M059J (cell line): ENCODE data around the gene LRRC37A. TPM values are rescaled to one million over a fixed set of nuclear protein-coding genes. Genes with fewer than 3 reads are reported as not detected.
"Not testable (repeated sequence)": the region's sequence is repeated elsewhere in the genome, so short reads cannot be mapped to it uniquely, and the experiment has no call there.

ENCODE experiments used
- DNase-seq: peaks from one replicate; pipeline ENCODE4 v3.0.0-alpha.2; 2012; ENCODE audit warnings: low read depth
- total RNA-seq: library from RNA; depleted of rRNA; stranded (reverse); fragments of >200 nt; shearing (Covaris generic); gene quantifications from 2 replicates; pipeline ENCODE4 v1.2.3, GENCODE V29; 2014; rRNA removed

The LRRC37A gene
- total RNA-seq, 1 experiment from 2014 or later: 1.5 TPM

DNA sequence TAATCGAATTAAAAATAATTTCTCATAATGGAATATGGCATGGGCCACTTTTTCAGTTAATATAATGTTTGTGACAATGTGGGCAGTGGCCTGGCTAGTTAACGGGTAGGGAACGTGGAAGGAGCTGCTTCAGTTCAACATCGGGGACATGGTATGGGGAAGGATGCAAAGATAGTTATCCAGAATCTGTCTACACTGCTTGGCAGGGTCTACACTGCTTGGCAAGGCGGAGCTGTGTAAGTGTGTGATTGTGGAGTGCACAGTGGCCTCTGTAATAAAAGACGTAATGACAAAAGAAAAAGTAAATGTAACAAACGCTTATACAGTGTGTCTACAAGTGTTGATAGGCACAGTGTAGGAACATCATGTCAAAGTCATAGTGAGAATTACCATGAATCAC lies 7.3 kb upstream of the LRRC37A start:
- DNase-seq: not testable (repeated sequence)

DNA sequence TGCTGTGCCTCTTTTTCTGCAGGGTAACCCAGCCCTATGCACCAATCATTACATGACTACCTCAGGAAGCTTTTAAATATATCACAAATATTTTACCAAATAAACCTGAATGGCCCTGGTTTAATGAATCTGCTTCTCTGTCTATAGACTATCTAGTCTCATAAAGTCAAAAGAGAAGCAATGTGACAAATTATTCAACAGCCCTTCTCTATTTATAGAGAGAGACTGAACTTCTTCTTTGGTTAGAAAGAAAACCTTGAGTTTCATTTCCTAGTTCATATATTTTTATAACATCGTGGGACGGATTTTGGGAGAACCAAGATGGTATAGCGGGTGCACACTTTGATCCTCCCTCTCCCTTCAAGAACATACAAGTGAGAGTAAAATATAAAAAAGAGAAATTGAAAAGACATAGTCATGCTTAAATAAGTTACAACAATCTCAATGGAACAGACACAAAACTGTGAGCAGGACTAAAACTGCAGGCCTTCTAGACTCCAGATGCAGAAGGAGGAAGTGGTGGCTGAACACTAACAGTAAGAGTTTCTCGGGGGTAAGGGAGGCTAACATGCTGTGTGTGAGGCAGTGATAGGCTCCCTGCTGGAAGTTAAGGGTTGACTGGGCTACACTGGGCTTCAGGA lies 3.9 kb upstream of the LRRC37A start:
- DNase-seq: not testable (repeated sequence)

- DNase-seq: not testable (repeated sequence)
Observed at GRCh38 chr17:46291618-46292017, 3.3 kb upstream of the LRRC37A start.

- not testable (repeated sequence) for DNase-seq
Observed at GRCh38 chr17:46341220-46341619, 46.3 kb downstream of the LRRC37A start.

DNA sequence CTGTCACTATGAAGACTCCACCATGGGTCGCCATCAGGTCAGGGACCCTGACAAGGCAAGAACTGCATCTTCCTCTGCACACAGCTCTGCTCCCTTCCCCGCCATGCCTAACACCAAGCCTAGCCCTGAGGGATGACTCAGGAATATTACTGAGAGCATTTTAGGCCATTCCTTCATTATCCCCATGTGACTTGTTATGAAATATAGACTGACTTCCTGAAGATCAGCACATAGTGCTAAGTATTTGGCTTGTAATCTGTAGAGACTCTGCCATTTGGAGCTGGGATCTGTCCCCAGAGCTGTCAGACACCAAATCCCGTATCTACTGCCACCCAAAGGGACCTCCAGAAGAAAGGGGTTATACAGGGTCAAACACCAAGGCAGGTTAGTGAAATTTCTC lies 47.2 kb downstream of the LRRC37A start:
- DNase-seq: not testable (repeated sequence)

- DNase-seq: not testable (repeated sequence)
Observed at GRCh38 chr17:46348345-46348744, 53.4 kb downstream of the LRRC37A start.

GRCh38 chr17:46349060-46349459 lies 54.1 kb downstream of the LRRC37A start:
- not testable (repeated sequence) for DNase-seq

GRCh38 chr17:46353856-46354255 lies 58.9 kb downstream of the LRRC37A start:
- not testable (repeated sequence) for DNase-seq

DNA sequence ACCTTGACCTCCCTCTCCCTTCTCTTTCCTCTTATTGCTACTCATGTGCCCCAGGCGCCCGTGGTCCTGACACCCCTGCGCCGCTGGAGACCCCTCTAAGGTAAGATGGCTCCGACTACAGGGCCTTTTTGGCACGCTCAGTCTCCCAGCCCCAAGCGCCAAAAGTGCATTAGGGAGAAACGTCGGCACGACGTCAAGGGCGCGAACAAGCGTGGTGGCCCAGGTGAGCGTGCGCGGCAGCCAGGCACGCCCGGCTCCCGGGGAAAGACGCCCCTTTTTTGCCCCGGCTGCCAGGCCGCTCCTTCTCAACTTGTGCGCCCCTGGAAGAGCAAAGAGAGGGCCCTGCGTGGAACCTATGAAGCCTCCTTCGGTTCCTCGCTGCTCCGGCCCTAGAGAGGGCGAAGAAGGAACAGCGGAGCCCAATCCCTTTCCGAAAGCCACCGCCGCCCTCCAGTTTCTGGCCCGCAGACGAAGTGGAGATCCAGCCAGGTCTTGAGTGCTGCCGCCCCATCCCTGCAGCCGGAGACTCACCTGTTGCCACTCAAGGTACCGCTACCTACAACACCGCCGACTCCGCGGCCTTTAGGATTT lies 66.3 kb downstream of the LRRC37A start:
- DNase-seq: not testable (repeated sequence)

DNA sequence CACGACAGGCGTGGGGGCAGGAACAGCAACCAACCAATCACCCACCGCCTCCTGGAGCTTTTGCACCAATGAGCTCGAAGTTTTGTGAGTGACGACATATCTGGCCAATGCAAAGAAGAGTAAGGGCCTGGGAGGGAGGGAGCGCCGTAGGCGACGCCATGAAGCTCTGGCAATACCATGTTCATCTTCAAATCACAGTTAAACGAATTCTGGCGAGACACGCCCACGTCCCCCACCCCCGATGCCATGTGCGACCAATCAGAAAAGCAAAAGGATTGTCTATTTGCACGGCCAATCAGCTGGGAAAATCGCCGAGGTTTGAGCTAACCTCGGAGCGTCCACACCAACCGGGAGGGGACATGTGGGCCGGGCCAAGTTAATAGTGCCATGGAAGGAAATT lies 66.8 kb downstream of the LRRC37A start, which contains the start of gene ARL17B:
ARL17B (minus strand) TSS at position 12 of the 400 bp plus-strand sequence. CDS start 3,369 bp downstream, outside the sequence.
- not testable (repeated sequence) for DNase-seq

- not testable (repeated sequence) for DNase-seq
Observed at GRCh38 chr17:46367520-46367919, 72.6 kb downstream of the LRRC37A start.

- not testable (repeated sequence) for DNase-seq
Observed at GRCh38 chr17:46372236-46373229, 77.6 kb downstream of the LRRC37A start.

GRCh38 chr17:46373418-46373817 lies 78.5 kb downstream of the LRRC37A start:
- DNase-seq: not testable (repeated sequence)

DNA sequence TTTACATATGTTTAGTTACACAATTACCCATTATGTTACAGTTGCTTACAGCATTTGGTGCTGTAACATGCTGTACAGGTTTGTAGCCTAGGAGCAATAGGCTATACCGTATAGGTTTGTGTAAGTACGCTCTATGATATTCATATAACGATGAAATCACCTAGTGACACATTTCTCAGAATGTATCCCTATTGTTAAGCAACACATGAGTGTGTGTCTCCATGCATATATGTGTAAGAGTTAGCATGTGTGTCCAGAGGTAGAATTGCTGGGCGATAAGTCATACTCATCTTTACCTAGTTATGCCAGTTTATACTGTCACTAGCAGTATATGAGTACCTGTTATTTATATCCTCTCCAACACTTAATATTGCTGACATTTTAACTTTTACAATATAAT lies 88.2 kb downstream of the LRRC37A start:
- DNase-seq: not testable (repeated sequence)

DNA sequence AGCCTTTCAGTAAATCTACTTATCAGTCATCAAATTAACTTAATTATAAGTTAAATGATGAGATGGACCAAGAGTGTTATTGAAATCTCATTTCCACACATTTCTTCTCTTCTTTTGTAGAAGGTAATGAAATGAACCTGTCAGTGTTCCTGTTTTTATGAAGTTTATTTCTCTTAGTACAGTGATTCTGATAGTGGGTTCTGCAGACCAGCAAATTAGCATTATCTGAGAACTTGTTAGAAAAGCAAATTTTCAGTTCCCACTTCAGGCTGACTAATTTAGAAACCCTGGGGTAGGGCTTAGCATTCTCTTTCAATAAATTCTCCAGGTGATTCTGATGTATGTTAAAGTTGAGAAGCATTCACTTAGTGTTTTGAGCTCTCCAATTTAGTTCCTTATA lies 90.6 kb downstream of the LRRC37A start:
- not testable (repeated sequence) for DNase-seq

Other genes with a start within 250 kb of the LRRC37A start
- 18.4 and 30.7 TPM in 2 replicates for gene KANSL1, start 101.7 kb upstream of the LRRC37A start, total RNA-seq
- 15.1 and 15.6 TPM in 2 replicates for gene ARL17B, start 66.6 kb downstream of the LRRC37A start, total RNA-seq
- gene LRRC37A2, start 217.3 kb downstream of the LRRC37A start, total RNA-seq: 2.4 and 3.4 TPM in 2 replicates